ENCODE data around the gene APBB2.

The APBB2 gene

DNA sequence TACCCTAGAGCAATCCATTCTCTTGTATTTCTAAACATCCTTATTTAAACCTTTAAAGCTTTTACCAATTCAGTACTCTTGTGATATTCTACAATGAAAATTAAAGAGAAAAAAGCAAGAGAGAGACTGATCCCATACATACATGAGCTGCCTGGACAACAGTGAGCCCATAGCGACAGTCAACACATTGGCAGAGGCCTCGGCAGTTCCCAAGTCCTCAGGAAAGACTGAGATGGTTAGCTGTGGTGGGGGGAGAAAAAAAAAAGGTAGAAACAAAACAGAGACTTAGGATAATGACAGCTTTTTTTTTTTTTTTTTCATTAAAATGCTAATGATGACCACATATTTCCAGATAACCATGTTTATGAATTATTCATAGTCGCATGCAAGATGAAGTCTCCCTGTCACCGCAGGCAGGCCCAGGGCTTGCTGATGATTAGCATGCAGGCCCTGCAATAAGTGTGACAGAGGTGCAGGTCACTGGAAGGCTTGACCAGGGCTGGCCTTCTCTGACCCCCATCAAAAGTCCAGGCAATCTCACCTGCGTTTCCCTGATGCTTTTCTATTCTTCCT, 148.8 kb downstream of the APBB2 start:
- no peak overlapping the region for H3K27ac ChIP-seq (ENCODE audit: low read depth, low read length)
- TF ChIP-seq, protein P1, sequence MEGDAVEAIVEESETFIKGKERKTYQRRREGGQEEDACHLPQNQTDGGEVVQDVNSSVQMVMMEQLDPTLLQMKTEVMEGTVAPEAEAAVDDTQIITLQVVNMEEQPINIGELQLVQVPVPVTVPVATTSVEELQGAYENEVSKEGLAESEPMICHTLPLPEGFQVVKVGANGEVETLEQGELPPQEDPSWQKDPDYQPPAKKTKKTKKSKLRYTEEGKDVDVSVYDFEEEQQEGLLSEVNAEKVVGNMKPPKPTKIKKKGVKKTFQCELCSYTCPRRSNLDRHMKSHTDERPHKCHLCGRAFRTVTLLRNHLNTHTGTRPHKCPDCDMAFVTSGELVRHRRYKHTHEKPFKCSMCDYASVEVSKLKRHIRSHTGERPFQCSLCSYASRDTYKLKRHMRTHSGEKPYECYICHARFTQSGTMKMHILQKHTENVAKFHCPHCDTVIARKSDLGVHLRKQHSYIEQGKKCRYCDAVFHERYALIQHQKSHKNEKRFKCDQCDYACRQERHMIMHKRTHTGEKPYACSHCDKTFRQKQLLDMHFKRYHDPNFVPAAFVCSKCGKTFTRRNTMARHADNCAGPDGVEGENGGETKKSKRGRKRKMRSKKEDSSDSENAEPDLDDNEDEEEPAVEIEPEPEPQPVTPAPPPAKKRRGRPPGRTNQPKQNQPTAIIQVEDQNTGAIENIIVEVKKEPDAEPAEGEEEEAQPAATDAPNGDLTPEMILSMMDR (IDR thresholded peaks at IDR 0.05; ENCODE audit: low read depth, low read length, poor library complexity, severe bottlenecking), result no peak
- TF ChIP-seq EZH2phosphoT487 (IDR thresholded peaks at IDR 0.05; ENCODE audit: borderline replicate concordance, low read length), result no peak
- no peaks in the 10 kb centered on the region for H3K36me3 ChIP-seq (ENCODE audit: control insufficient read depth, low read length)
- no peaks in the 10 kb centered on the region for H3K9me3 ChIP-seq (ENCODE audit: control insufficient read depth, insufficient read depth, low read length)
- H3K4me1 ChIP-seq (ENCODE audit: control insufficient read depth, low read length), result no peaks in the 10 kb centered on the region
- H4K20me1 ChIP-seq (ENCODE audit: control insufficient read depth, insufficient read depth, low read depth, low read length), result no peaks in the 10 kb centered on the region
- H3K4me2 ChIP-seq (ENCODE audit: low read length), result no peak overlapping the region
- H3F3A ChIP-seq (ENCODE audit: control insufficient read depth, insufficient read depth), result no peaks in the 10 kb centered on the region
- no peaks in the 10 kb centered on the region for H3K27me3 ChIP-seq (ENCODE audit: control insufficient read depth, low read length)
- H3K79me2 ChIP-seq (ENCODE audit: control insufficient read depth, low read length), result peaks cover 3% of the 10 kb centered on the region; the same call in 1 of the 2 replicates
- H3K9me2 ChIP-seq (replicated peaks; ENCODE audit: control insufficient read depth, low read length), result no peaks in the 10 kb centered on the region
- H3K4me3 ChIP-seq (ENCODE audit: low read length), result no peak overlapping the region

DNA sequence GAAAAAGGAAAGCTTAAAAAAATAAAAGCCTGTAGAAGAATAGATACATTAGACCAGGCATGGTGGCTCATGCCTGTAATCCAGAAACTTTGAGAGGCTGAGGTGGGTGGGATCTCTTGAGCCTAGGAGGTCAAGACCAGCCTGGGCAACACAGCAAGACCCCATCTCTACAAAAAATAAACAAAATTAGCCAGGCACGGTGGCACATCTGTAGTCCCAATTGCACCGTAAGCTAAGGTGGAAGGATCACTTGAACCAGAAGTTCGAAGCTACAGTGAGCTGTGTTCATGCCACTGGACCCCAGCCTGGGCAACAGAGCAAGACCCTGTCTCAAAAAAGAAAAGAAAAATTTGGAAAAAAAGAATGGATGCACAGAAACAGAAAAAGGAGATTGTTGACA, 149.4 kb downstream of the APBB2 start:
- Histone ChIP-seq H3K36me3 (ENCODE audit: control insufficient read depth, low read length) (no peaks in the 10 kb centered on the region), H3F3A (ENCODE audit: control insufficient read depth, insufficient read depth) (no peaks in the 10 kb centered on the region), H3K27me3 (ENCODE audit: control insufficient read depth, low read length) (no peaks in the 10 kb centered on the region), H3K9me3 (ENCODE audit: control insufficient read depth, insufficient read depth, low read length) (no peaks in the 10 kb centered on the region), H4K20me1 (ENCODE audit: control insufficient read depth, insufficient read depth, low read depth, low read length) (no peaks in the 10 kb centered on the region), H3K27ac (ENCODE audit: low read depth, low read length) (no peak overlapping the region), H3K9me2 (replicated peaks; ENCODE audit: control insufficient read depth, low read length) (no peaks in the 10 kb centered on the region), H3K4me2 (ENCODE audit: low read length) (no peak overlapping the region), H3K4me1 (ENCODE audit: control insufficient read depth, low read length) (no peaks in the 10 kb centered on the region), H3K4me3 (ENCODE audit: low read length) (no peak overlapping the region), H3K79me2 (ENCODE audit: control insufficient read depth, low read length) (peaks cover 3% of the 10 kb centered on the region; the same call in 1 of the 2 replicates)
- no peak for TF ChIP-seq EZH2phosphoT487 (IDR thresholded peaks at IDR 0.05; ENCODE audit: borderline replicate concordance, low read length)
- TF ChIP-seq, protein P1 (IDR thresholded peaks at IDR 0.05; ENCODE audit: low read depth, low read length, poor library complexity, severe bottlenecking), result no peak

DNA sequence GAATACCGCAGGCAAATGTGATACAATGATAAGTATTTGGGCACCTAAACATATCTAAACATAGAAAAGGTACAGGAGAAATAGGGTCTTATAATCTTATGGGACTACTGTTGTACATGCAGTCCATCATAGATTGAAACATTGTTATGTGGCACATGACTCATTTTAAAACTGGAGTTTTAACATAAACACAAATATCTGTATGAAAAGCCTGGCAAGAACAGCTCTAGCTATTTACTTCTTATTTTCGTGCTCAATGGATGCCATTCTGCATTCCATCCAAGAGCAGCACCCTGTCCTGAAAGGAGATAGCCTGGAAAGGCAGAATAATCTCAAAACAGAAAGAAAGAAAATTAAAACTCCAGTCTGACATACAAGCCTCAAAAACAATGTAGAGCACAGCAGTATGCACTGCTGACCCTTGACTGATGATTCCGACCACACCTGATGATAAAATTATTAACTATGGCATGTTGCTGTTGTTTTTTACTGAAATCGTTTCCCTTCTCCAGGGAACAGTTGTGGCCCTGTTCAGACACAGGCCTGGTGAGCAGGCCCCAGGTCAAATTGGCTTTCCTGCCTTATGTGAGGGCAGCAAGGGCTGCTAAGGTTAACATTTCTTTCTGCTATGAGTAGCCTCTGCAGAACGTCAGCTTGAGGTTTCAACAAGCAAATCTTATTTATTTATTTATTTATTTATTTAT, 152.7 kb downstream of the APBB2 start:
- no peaks in the 10 kb centered on the region for H3K27me3 ChIP-seq (ENCODE audit: control insufficient read depth, low read length)
- H4K20me1 ChIP-seq (ENCODE audit: control insufficient read depth, insufficient read depth, low read depth, low read length), result no peaks in the 10 kb centered on the region
- H3F3A ChIP-seq (ENCODE audit: control insufficient read depth, insufficient read depth), result no peaks in the 10 kb centered on the region
- H3K36me3 ChIP-seq (ENCODE audit: control insufficient read depth, low read length), result no peaks in the 10 kb centered on the region
- peaks cover 2% of the 10 kb centered on the region; the same call in 1 of the 2 replicates for H3K79me2 ChIP-seq (ENCODE audit: control insufficient read depth, low read length)
- no peaks in the 10 kb centered on the region for H3K9me2 ChIP-seq (replicated peaks; ENCODE audit: control insufficient read depth, low read length)
- TF ChIP-seq, protein P1 (IDR thresholded peaks at IDR 0.05; ENCODE audit: low read depth, low read length, poor library complexity, severe bottlenecking), result no peak
- TF ChIP-seq EZH2phosphoT487 (IDR thresholded peaks at IDR 0.05; ENCODE audit: borderline replicate concordance, low read length), result no peak
- no peak overlapping the region for H3K4me3 ChIP-seq (ENCODE audit: low read length)
- no peak overlapping the region for H3K27ac ChIP-seq (ENCODE audit: low read depth, low read length)
- H3K9me3 ChIP-seq (ENCODE audit: control insufficient read depth, insufficient read depth, low read length), result no peaks in the 10 kb centered on the region
- no peaks in the 10 kb centered on the region for H3K4me1 ChIP-seq (ENCODE audit: control insufficient read depth, low read length)
- no peak overlapping the region for H3K4me2 ChIP-seq (ENCODE audit: low read length)

All from DOHH2 (cell line).